ENCODE results near the gene FBXO21. TPM values are rescaled to one million over a fixed set of nuclear protein-coding genes. Genes with fewer than 3 reads are reported as not detected.

The FBXO21 gene
- total and polyA plus RNA-seq, 5 donors = 13.3 to 42.2 (median 39.2) TPM

DNA sequence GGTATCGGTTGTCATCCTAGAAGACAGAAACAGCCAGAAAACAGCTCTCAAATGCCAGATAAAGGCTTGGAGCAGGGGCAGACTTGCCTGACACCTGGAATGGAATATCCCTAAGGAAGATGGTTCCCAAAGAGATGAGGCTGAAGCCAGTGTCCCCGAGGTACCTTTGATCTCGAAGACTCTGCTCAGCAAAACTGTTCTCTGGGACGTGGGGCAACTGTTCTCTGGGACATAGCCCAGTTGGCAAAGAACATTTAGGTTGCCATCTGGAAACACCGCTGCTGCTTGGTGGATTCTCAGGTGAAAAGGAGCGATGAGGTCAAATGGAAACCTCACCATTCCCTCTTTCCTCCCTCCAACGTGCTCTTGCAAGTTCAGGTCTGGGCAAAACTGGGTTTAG lies 27.9 kb upstream of the FBXO21 start:
- H3K4me1 ChIP-seq (ENCODE audit: control insufficient read depth, insufficient read depth, low read length) = no peaks in the 10 kb centered on the region
- DNase-seq = no peak
- H3K27me3 ChIP-seq (ENCODE audit: control insufficient read depth, insufficient read depth) = no peaks in the 10 kb centered on the region
- 69% methylated on average over 7 of the region's 7 CpGs for WGBS
- intact Hi-C loops (cut with DNase I) = loop anchor here in 2 of 4 donors (10.0 kb wide), 2 partner anchors 367 to 377 kb away; no protein-coding TSS in a partner anchor
- H3K9me3 ChIP-seq (ENCODE audit: control insufficient read depth, low read length) = no peaks in the 10 kb centered on the region
- no peak overlapping the region for H3K27ac ChIP-seq (ENCODE audit: low read length)
- ATAC-seq = no peak
- H3K4me3 ChIP-seq (ENCODE audit: low read length) = no peak overlapping the region

GRCh38 chr12:117216686-117217085 lies 26.4 kb upstream of the FBXO21 start:
- Histone ChIP-seq H3K4me1 (ENCODE audit: control insufficient read depth, insufficient read depth, low read length) (no peaks in the 10 kb centered on the region), H3K4me3 (ENCODE audit: low read length) (no peak overlapping the region), H3K27ac (ENCODE audit: low read length) (no peak overlapping the region), H3K9me3 (ENCODE audit: control insufficient read depth, low read length) (no peaks in the 10 kb centered on the region), H3K27me3 (ENCODE audit: control insufficient read depth, insufficient read depth) (no peaks in the 10 kb centered on the region)
- 72% methylated on average over 5 of the region's 5 CpGs for WGBS
- intact Hi-C loops (cut with DNase I) = loop anchor here in 2 of 4 donors (10.0 kb wide), 2 partner anchors 368 to 378 kb away; no protein-coding TSS in a partner anchor
- ATAC-seq (no peak), DNase-seq (no peak)

DNA sequence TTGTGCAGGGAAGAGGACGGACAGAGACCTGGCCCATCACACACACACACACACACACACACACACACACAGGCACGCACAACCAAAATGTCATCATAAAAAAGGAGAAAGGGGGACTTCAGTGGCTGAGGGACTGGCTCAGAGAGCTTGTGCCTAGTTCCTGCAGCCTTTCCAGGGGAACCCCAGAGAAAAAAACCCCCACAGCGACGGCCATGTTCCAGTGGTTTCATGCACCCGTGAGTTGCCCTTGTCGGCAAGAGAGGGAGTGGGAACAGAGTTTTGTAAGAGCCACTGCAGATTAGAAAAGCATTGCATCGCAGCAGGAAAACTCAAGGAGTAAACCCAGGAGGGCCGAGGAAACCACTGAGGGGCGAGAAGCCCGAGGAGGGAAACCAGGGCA lies 24.5 kb upstream of the FBXO21 start:
- WGBS = 68% methylated on average over 10 of the region's 10 CpGs
- intact Hi-C loops (cut with DNase I) = loop anchor here (5.0 to 10.0 kb wide), 3 partner anchors 370 to 623 kb away; no protein-coding TSS in a partner anchor
- Histone ChIP-seq H3K27ac (ENCODE audit: low read length) (no peak overlapping the region), H3K4me1 (ENCODE audit: control insufficient read depth, insufficient read depth, low read length) (no peaks in the 10 kb centered on the region), H3K9me3 (ENCODE audit: control insufficient read depth, low read length) (no peaks in the 10 kb centered on the region), H3K27me3 (ENCODE audit: control insufficient read depth, insufficient read depth) (no peaks in the 10 kb centered on the region), H3K4me3 (ENCODE audit: low read length) (no peak overlapping the region)
- ATAC-seq (no peak), DNase-seq (no peak)

DNA sequence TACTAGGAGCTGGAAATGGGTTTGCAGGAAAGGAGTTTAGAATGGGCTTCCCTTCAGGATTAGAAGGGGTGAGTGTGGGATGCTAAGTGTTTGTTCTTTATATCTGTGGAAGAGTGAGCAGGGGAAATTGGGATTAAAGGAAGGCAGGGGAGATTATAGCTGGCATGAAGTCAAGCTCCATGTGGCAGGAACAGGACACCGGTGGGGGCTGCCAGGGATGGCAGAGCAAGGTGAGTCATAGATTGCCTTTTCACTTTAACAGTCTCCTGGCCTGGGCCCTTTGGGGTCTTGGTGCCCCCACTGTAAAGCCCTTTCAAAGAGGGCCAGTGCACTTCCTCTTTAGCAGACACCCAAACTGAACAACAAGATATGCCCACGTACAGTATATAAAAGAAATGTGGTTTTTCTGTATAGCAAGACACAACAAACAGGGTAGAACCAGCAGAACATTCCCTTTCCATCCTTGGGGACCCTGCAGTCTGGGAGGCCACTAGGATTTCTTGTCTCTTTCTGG lies 23.1 kb upstream of the FBXO21 start:
- Histone ChIP-seq H3K27ac (ENCODE audit: low read length) (no peak overlapping the region), H3K4me1 (ENCODE audit: control insufficient read depth, insufficient read depth, low read length) (no peaks in the 10 kb centered on the region), H3K27me3 (ENCODE audit: control insufficient read depth, insufficient read depth) (no peaks in the 10 kb centered on the region), H3K4me3 (ENCODE audit: low read length) (no peak overlapping the region), H3K9me3 (ENCODE audit: control insufficient read depth, low read length) (no peaks in the 10 kb centered on the region)
- WGBS = 21% methylated on average over 2 of the region's 2 CpGs
- intact Hi-C loops (cut with DNase I) = loop anchor here (5.0 to 10.0 kb wide), 3 partner anchors 371 to 624 kb away; no protein-coding TSS in a partner anchor
- DNase-seq (no peak), ATAC-seq (no peak)

- H3K4me3 ChIP-seq (ENCODE audit: low read length) = no peak overlapping the region
- ATAC-seq (peak; percentile 87 to 88), DNase-seq (peak; percentile 66 to 86 (median 74))
- WGBS = 14% methylated on average over 7 of the region's 7 CpGs
- H3K27ac ChIP-seq (ENCODE audit: low read length) = no peak overlapping the region
- intact Hi-C loops (cut with DNase I) = loop anchor here (5.0 to 10.0 kb wide), 3 partner anchors 372 to 625 kb away; no protein-coding TSS in a partner anchor
- H3K27me3 ChIP-seq (ENCODE audit: control insufficient read depth, insufficient read depth) = no peaks in the 10 kb centered on the region
- no peaks in the 10 kb centered on the region for H3K4me1 ChIP-seq (ENCODE audit: control insufficient read depth, insufficient read depth, low read length)
- H3K9me3 ChIP-seq (ENCODE audit: control insufficient read depth, low read length) = no peaks in the 10 kb centered on the region
These were observed 22.4 kb upstream of the FBXO21 start for GRCh38 chr12:117212563-117213190.

GRCh38 chr12:117210266-117210918 lies 20.1 kb upstream of the FBXO21 start:
- H3K9me3 ChIP-seq (ENCODE audit: control insufficient read depth, low read length) = no peaks in the 10 kb centered on the region
- H3K27me3 ChIP-seq (ENCODE audit: control insufficient read depth, insufficient read depth) = no peaks in the 10 kb centered on the region
- DNase-seq (no peak), ATAC-seq (no peak)
- intact Hi-C loops (cut with DNase I) = loop anchor here (5.0 to 10.0 kb wide), 3 partner anchors 374 to 627 kb away; no protein-coding TSS in a partner anchor
- no peak overlapping the region for H3K4me3 ChIP-seq (ENCODE audit: low read length)
- 85% methylated on average over 6 of the region's 6 CpGs for WGBS
- no peaks in the 10 kb centered on the region for H3K4me1 ChIP-seq (ENCODE audit: control insufficient read depth, insufficient read depth, low read length)
- no peak overlapping the region for H3K27ac ChIP-seq (ENCODE audit: low read length)

DNA sequence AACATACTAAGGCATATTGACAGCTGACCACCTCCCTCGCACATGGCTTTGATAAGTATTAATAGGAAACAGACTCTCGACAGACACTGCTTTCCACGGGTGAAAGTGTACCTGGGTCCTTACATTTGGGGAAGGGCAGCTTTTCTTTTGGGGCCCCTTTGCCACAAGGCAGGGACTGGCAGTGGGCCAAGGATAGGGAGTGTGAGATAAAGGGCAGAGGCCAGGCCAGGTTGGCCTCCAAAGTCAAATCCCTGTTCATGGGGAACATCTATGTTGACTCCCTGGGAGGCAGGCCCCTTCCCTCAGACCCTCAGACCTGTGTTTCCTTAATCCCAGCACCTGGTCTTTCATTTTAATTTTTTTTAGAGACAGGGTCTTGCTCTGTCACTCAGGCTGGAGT lies 19.4 kb upstream of the FBXO21 start:
- 73% methylated on average over 3 of the region's 3 CpGs for WGBS
- Histone ChIP-seq H3K4me1 (ENCODE audit: control insufficient read depth, insufficient read depth, low read length) (no peaks in the 10 kb centered on the region), H3K9me3 (ENCODE audit: control insufficient read depth, low read length) (no peaks in the 10 kb centered on the region), H3K4me3 (ENCODE audit: low read length) (no peak overlapping the region), H3K27me3 (ENCODE audit: control insufficient read depth, insufficient read depth) (no peaks in the 10 kb centered on the region), H3K27ac (ENCODE audit: low read length) (no peak overlapping the region)
- intact Hi-C loops (cut with DNase I) = loop anchor here (5.0 to 10.0 kb wide), 3 partner anchors 375 to 628 kb away; no protein-coding TSS in a partner anchor
- DNase-seq (no peak), ATAC-seq (no peak)

- ATAC-seq (no peak), DNase-seq (no peak)
- Histone ChIP-seq H3K27me3 (ENCODE audit: control insufficient read depth, insufficient read depth) (no peaks in the 10 kb centered on the region), H3K4me1 (ENCODE audit: control insufficient read depth, insufficient read depth, low read length) (no peaks in the 10 kb centered on the region), H3K27ac (ENCODE audit: low read length) (no peak overlapping the region), H3K9me3 (ENCODE audit: control insufficient read depth, low read length) (no peaks in the 10 kb centered on the region), H3K4me3 (ENCODE audit: low read length) (no peak overlapping the region)
- 83% methylated on average over 13 of the region's 13 CpGs for WGBS
- intact Hi-C loops (cut with DNase I) = no loop called here
These were observed 18.7 kb upstream of the FBXO21 start for GRCh38 chr12:117208811-117209455.

- no peak for ATAC-seq
- no peak for DNase-seq
These were observed 17.9 kb upstream of the FBXO21 start for GRCh38 chr12:117208206-117208605.

DNA sequence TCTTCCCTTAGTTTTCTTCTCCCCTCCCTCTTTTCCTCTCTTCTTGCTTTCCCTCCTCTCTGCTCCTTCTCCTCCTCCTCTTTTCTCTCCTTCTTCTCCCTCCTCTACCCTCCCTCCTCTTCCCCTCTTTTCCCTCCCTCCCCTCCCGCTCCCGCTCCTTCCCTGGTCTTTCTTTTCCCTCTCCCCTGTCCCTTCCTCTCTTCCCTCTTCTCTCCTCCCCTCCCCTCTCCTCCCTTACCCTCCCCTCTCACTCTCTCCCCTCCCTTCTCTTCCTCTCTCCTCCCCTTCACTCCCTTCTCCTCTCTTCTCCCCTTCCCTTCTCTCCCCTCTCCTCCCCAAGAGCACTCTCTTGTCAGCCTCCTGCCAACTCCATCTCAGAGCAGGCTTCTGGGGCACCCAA lies 17.4 kb upstream of the FBXO21 start:
- H3K9me3 ChIP-seq (ENCODE audit: control insufficient read depth, low read length) = no peaks in the 10 kb centered on the region
- WGBS = 52% methylated on average over 2 of the region's 2 CpGs
- H3K4me1 ChIP-seq (ENCODE audit: control insufficient read depth, insufficient read depth, low read length) = no peaks in the 10 kb centered on the region
- H3K4me3 ChIP-seq (ENCODE audit: low read length) = no peak overlapping the region
- ATAC-seq (no peak), DNase-seq (no peak)
- no peaks in the 10 kb centered on the region for H3K27me3 ChIP-seq (ENCODE audit: control insufficient read depth, insufficient read depth)
- no peak overlapping the region for H3K27ac ChIP-seq (ENCODE audit: low read length)
- intact Hi-C loops (cut with DNase I) = no loop called here

More at GRCh38 chr12:117208206-117208605, 17.9 kb upstream of the FBXO21 start:
- 64% methylated on average over 16 of the region's 16 CpGs for WGBS
- intact Hi-C loops (cut with DNase I) = no loop called here
- H3K9me3 ChIP-seq (ENCODE audit: control insufficient read depth, low read length) = no peaks in the 10 kb centered on the region
- no peaks in the 10 kb centered on the region for H3K27me3 ChIP-seq (ENCODE audit: control insufficient read depth, insufficient read depth)
- H3K4me3 ChIP-seq (ENCODE audit: low read length) = no peak overlapping the region
- H3K27ac ChIP-seq (ENCODE audit: low read length) = no peak overlapping the region
- no peaks in the 10 kb centered on the region for H3K4me1 ChIP-seq (ENCODE audit: control insufficient read depth, insufficient read depth, low read length)

DNA sequence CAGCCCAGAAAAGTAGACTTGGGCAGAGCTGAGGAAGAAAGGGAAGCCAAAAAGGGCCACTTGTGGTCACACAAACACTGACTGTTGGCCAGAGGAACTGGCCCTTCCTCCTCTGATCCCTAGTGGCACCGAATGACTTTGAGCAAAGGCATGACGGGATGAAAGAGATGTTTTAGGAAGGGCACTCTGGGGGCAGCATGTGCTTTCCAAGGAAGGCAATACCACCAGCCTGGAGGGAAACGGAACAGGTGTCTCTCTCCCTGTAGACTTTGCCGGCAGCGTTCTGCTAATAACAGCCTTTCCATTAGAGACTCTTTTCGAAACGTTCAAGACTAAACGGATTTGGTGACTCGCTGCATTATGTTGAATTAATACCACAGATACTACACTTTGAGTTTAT lies 12.3 kb upstream of the FBXO21 start:
- intact Hi-C loops (cut with DNase I) = no loop called here
- no peaks in the 10 kb centered on the region for H3K9me3 ChIP-seq (ENCODE audit: control insufficient read depth, low read length)
- no peak for ATAC-seq
- DNase-seq = no peak
- H3K4me1 ChIP-seq (ENCODE audit: control insufficient read depth, insufficient read depth, low read length) = no peaks in the 10 kb centered on the region
- H3K27me3 ChIP-seq (ENCODE audit: control insufficient read depth, insufficient read depth) = no peaks in the 10 kb centered on the region
- no peak overlapping the region for H3K27ac ChIP-seq (ENCODE audit: low read length)
- 81% methylated on average over 9 of the region's 9 CpGs for WGBS
- no peak overlapping the region for H3K4me3 ChIP-seq (ENCODE audit: low read length)
